ENCODE results near the gene KRTAP19-8.

The KRTAP19-8 gene

GRCh38 chr21:31011412-31011811 lies 26.9 kb downstream of the KRTAP19-8 start:
- no peak for DNase-seq

GRCh38 chr21:31008355-31008754 lies 29.9 kb downstream of the KRTAP19-8 start:
- no peak for DNase-seq

- DNase-seq: no peak
These were observed 33.3 kb downstream of the KRTAP19-8 start for GRCh38 chr21:31005019-31005418.

- no peak for DNase-seq
These were observed 34.8 kb downstream of the KRTAP19-8 start for GRCh38 chr21:31003471-31003870.

GRCh38 chr21:30997541-30997940 lies 40.7 kb downstream of the KRTAP19-8 start:
- no peak for DNase-seq

- no peak for DNase-seq
These were observed 41.5 kb downstream of the KRTAP19-8 start for GRCh38 chr21:30996728-30997127.

GRCh38 chr21:30994932-30995331 lies 43.3 kb downstream of the KRTAP19-8 start:
- no peak for DNase-seq

GRCh38 chr21:30990514-30991262 lies 47.6 kb downstream of the KRTAP19-8 start:
- peak; percentile 31 for DNase-seq

GRCh38 chr21:30988706-30989105 lies 49.6 kb downstream of the KRTAP19-8 start:
- DNase-seq: no peak
